Endothelial cell (in vitro differentiated cells): Measurements from ENCODE around the gene ERAS. TPM values are rescaled to one million over a fixed set of nuclear protein-coding genes. Genes with fewer than 3 reads are reported as not detected.

ENCODE experiments used
- DNase-seq: peaks from one replicate; pipeline ENCODE4 v3.0.0; 2021; ENCODE audit warnings: low spot score
- H3K27ac Mint-ChIP-seq: one replicate; pipeline ENCODE4 v1.8.0; 2021; ENCODE audit warnings: mixed read lengths, inconsistent platforms; ENCODE audit not compliant: unreplicated experiment
- H3K27me3 Mint-ChIP-seq: one replicate; pipeline ENCODE4 v1.8.0; 2021; ENCODE audit warnings: mild to moderate bottlenecking, moderate library complexity, mixed read lengths, inconsistent platforms; ENCODE audit not compliant: unreplicated experiment
- H3K36me3 Mint-ChIP-seq: one replicate; pipeline ENCODE4 v1.8.0; 2021; ENCODE audit warnings: mild to moderate bottlenecking, low read depth, mixed read lengths, inconsistent platforms; ENCODE audit not compliant: unreplicated experiment
- H3K4me1 Mint-ChIP-seq: one replicate; pipeline ENCODE4 v1.8.0; 2021; ENCODE audit warnings: mild to moderate bottlenecking, mixed read lengths, inconsistent platforms; ENCODE audit not compliant: unreplicated experiment
- H3K4me3 Mint-ChIP-seq: one replicate; pipeline ENCODE4 v1.8.0; 2021; ENCODE audit warnings: mild to moderate bottlenecking, mixed read lengths, inconsistent platforms; ENCODE audit not compliant: unreplicated experiment
- H3K9me3 Mint-ChIP-seq: one replicate; pipeline ENCODE4 v1.8.0; 2021; ENCODE audit warnings: mixed read lengths, inconsistent platforms; ENCODE audit not compliant: unreplicated experiment
- CTCF ChIP-seq: fragments of 200-600 bp; sonication (generic); IDR thresholded peaks from one replicate; pipeline ENCODE4 v1.5.0; 2021; ENCODE audit warnings: antibody characterized with exemption; ENCODE audit not compliant: unreplicated experiment
- long read RNA-seq: library from polyadenylated mRNA; unstranded; transcript quantifications from one replicate; pipeline ENCODE4 v2.0.0, GENCODE V29; 2020; ENCODE audit not compliant: unreplicated experiment
- total RNA-seq: library from RNA; stranded (reverse); fragmentation: NEBNext Ultra II Directional; extraction: Animal tissue kit (Norgen Biotek cat#: 25700); gene quantifications from one replicate; pipeline ENCODE4 v1.2.1, GENCODE V29; 2021; ENCODE audit not compliant: unreplicated experiment

ERAS gene, protein sequence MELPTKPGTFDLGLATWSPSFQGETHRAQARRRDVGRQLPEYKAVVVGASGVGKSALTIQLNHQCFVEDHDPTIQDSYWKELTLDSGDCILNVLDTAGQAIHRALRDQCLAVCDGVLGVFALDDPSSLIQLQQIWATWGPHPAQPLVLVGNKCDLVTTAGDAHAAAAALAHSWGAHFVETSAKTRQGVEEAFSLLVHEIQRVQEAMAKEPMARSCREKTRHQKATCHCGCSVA
- not detected for total RNA-seq
- long read RNA-seq = 0 reads

DNA sequence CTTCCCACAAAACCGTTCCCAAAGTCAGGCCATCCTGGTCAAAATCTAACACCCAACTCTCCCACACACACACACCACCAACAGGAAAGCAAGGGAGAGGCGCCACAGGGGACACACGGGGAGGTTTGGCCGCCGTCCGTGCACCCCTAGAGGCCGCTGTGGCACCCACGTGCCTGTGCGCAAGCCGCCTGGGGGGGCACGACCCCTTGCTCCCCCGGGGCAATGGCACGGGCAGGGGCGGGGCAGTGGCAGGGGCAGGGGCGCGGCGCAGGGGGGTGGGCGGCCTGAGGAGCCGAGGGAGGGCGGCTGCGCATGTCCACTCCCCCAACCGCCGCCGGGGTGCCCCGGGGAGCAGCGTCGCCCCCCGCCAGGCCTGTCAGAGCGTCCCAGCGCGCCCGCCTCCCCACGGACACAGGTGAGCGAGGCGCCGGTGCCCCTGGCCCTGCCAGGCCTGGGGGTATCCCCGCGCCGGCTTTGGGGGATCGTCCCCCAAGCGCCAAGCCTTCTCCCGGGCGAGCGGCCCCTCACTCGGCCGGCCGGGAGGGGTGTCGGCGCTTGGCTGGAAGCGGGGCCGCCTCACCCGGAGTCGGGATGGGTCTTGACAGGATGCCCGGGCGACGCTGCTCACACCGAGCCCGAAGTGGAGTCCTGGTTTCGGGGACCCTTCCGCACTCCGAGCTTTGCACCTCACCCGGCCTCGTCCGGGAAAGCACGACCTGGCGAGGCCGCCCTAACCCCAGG is at the start of gene ERAS:
ERAS (plus strand) TSS at position 379 of the 741 bp plus-strand sequence. CDS start 2,611 bp downstream, outside the sequence.
- Mint-ChIP-seq H3K27me3 (peaks cover 9% of the 10 kb centered on the region), H3K27ac (no peak within 1 kb of the TSS), H3K4me1 (no peaks in the 10 kb centered on the region), H3K4me3 (no peak within 1 kb of the TSS), H3K9me3 (no peaks in the 10 kb centered on the region), H3K36me3 (peaks cover 29% of the 10 kb centered on the region)
- no peak for TF ChIP-seq CTCF
- no peak for DNase-seq

DNA sequence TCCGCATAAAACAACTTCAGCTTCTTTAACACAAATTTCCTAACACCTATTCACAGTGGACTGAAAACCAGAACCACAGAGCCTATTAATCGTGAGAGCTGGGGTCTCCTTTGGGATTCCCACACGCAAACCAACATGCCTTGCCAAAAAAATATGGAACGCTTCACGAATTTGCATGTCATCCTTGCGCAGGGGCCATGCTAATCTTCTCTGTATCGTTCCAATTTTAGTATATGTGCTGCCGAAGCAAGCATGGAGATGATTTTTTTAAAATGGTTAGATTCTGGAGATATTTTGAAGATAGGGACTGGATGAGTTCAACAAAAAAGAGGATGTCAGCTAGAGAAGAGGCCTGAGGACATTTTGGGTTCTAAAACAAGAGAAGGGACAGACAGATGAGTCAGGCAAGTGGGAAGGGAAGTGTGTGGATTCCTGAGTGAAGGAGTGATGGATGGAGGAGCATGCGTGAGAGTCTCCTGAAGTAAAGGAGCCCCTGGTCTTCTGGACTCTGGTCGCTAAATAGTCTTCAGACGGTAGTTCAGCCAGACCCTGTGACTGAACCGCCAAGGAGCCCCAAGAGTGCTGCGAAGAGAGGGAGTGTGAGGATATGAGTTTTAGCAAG is 49.4 kb upstream of the ERAS start:
- Mint-ChIP-seq H3K27me3 (peaks cover 5% of the 10 kb centered on the region), H3K36me3 (no peaks in the 10 kb centered on the region), H3K27ac (no peak overlapping the region), H3K9me3 (no peaks in the 10 kb centered on the region), H3K4me1 (no peaks in the 10 kb centered on the region), H3K4me3 (no peak overlapping the region)
- TF ChIP-seq CTCF = no peak
- DNase-seq = no peak

- TF ChIP-seq CTCF = no peak
- Mint-ChIP-seq H3K36me3 (no peaks in the 10 kb centered on the region), H3K9me3 (no peaks in the 10 kb centered on the region), H3K27me3 (peaks cover 7% of the 10 kb centered on the region), H3K27ac (no peak overlapping the region), H3K4me3 (no peak overlapping the region), H3K4me1 (no peaks in the 10 kb centered on the region)
- no peak for DNase-seq
Observed at GRCh38 chrX:48779399-48779798, 46.9 kb upstream of the ERAS start.

DNA sequence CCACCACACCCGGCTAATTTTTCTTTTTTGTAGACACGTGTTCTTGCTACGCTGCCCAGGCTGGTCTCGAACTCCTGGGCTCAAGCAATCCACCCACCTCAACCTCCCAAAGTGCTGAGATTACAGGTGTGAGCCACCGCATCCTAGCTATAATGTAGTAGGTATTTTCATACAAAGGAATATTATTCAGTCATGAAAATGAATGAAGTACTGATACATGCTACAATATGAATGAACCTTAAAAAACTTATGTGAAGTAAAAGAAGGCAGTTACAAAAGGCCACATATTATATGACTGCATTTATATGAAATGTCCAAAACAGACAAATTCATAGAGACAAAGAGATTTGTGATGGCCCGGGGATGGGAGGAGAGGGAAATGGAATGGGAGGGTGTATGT is 44.6 kb upstream of the ERAS start:
- Mint-ChIP-seq H3K4me1 (no peaks in the 10 kb centered on the region), H3K9me3 (no peaks in the 10 kb centered on the region), H3K27ac (no peak overlapping the region), H3K4me3 (no peak overlapping the region), H3K27me3 (peaks cover 7% of the 10 kb centered on the region), H3K36me3 (no peaks in the 10 kb centered on the region)
- TF ChIP-seq CTCF = no peak
- no peak for DNase-seq

- Mint-ChIP-seq H3K4me1 (no peaks in the 10 kb centered on the region), H3K27ac (no peak overlapping the region), H3K36me3 (no peaks in the 10 kb centered on the region), H3K4me3 (no peak overlapping the region), H3K9me3 (no peaks in the 10 kb centered on the region), H3K27me3 (peaks cover 7% of the 10 kb centered on the region)
- no peak for DNase-seq
- no peak for TF ChIP-seq CTCF
Observed at GRCh38 chrX:48782216-48782615, 44.1 kb upstream of the ERAS start.
